ENCODE results near the gene PCP2.

Gene PCP2

DNA sequence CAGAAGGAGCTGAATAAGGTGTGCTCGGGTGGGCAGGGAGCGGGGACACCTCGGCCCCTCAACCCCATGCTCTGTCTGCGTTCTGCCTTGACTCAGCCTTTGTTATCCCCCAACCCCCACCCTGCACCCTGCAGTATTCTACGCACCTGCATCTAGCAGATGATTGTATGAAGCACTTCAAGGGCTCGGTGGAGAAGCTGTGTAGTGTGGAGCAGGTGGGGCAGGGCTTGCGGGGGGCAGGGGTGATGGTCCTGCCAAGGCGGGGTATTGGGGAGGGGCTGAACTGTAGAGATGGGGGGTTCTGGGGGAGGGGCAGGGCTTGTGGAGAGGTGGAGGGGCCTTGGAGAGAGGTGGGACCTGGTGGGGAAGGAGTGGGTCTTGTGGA is 9.5 kb upstream of the PCP2 start:
- DNase-seq (ENCODE audit: insufficient read length, low spot score): no peak
- FAIRE-seq: no peak
- TF ChIP-seq CTCF (IDR thresholded peaks at IDR 0.05; ENCODE audit: insufficient read depth, missing control alignments): no peak

DNA sequence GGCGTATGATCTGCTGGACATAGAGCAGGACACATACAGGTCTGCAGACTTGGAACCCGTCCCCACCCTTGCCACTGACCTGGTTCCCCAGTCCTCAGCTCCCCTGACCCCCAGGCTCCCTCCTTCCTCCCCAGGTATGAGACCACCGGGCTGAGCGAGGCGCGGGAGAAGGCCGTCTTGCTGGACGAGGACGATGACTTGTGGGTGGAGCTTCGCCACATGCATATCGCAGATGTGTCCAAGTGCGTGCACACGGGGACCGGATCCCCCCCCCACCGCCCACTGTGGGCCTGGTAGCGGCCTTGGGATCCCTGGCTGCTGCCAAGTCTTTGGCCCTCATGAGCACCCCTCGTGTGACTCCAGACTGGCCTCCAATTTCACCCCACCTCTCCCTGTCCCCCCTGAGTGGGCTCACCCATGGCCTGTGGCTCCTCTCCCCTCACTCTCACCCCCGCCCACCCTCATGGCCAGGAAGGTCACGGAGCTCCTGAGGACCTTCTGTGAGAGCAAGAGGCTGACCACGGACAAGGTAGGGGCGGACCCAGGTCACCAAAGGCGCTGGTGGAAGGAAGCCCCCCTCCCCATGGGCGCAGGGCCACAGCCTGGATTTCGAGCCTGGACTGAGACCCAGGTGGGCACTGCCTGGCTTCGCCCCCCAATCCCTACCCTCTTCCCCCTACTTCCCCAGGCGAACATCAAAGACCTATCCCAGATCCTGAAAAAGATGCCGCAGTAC is 8.9 kb upstream of the PCP2 start:
- FAIRE-seq: no peak
- TF ChIP-seq CTCF (IDR thresholded peaks at IDR 0.05; ENCODE audit: insufficient read depth, missing control alignments): no peak
- DNase-seq (ENCODE audit: insufficient read length, low spot score): no peak

GRCh38 chr19:7641290-7642276 is 8.1 kb upstream of the PCP2 start:
- TF ChIP-seq CTCF (IDR thresholded peaks at IDR 0.05; ENCODE audit: insufficient read depth, missing control alignments): no peak
- FAIRE-seq: no peak
- no peak for DNase-seq (ENCODE audit: insufficient read length, low spot score)

DNA sequence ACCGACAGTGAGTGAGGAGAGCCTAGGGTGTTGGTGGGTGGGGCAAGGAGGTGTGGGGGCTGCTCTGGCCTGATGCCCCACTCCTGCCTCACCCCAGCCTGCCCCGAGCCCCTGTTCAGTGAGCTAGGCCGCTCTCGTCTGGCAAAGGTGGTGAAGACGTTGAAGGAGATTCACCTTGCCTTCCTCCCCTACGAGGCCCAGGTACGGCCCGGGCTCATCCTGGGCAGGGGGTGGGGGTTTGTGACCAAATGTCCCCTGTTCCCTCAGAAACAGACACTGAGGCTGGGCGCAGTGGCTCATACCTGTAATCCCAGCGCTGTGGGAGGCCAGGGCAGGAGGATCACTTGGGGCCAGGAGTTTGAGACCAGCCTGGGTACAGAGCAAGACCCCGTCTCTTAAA is 7.3 kb upstream of the PCP2 start:
- DNase-seq (ENCODE audit: insufficient read length, low spot score) (no peak), FAIRE-seq (no peak)
- TF ChIP-seq CTCF (IDR thresholded peaks at IDR 0.05; ENCODE audit: insufficient read depth, missing control alignments): no peak

DNA sequence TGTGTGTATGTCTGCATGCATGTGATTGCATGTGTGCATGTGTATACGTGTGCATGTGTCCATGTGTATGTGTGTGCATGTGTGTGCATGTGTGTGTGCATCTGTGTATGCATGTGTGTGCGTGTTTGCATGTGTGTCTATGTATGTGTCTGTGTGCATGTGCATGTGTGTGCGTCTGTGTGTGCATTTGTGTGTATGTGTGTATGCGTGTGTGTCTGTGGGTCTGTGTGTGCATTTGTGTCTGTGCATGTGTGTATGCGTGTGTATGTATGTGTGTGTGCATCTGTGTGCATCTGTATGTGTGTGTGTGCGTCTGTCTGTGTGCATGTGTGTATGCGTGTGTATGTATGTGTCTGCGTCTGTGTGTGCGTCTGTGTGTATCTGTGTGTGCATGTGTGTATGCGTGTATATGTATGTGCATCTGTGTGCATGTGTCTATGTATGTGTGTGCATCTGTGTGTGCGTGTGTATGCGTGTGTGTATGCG is 6.4 kb upstream of the PCP2 start:
- no peak for FAIRE-seq
- no peak for TF ChIP-seq CTCF (IDR thresholded peaks at IDR 0.05; ENCODE audit: insufficient read depth, missing control alignments)
- DNase-seq (ENCODE audit: insufficient read length, low spot score): no peak

DNA sequence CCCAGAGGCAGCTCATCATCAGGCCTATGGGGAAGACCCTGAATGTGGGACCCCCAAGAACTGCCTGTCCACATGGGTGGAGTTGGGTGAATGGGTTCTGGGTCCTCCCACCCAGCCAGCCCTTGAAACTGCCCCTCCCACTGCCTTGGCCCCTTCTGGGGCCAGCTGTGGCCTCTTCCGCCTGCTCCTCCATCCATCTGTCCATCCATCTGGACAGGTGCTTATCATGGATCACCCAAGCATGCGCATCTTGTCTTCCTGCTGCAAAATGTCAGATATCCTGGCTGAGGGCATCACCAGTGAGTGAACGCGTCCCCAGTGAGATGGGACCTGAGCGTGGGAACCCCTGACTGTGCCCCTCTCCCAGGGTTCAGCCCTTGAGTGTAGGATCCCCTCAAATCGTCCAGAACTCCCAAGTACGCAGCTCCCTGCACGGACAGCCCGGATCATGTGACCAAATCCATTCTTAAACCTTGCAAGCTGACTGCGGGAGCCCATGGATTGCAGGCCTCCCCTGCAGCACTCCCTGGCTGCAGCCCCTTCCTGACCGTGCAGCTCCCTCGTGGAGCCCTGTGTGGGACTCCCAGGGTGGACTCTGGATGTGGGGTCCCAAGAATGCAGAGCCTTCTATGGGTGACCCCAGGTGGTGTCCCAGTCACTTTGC is 5.4 kb upstream of the PCP2 start:
- no peak for TF ChIP-seq CTCF (IDR thresholded peaks at IDR 0.05; ENCODE audit: insufficient read depth, missing control alignments)
- FAIRE-seq: no peak
- peak; percentile 93 for DNase-seq (ENCODE audit: insufficient read length, low spot score)

Data from D721Med (cell line).